GM21360 (cell line): ENCODE measurements around the gene SETDB1.
"Not testable (repeated sequence)": the region's sequence is repeated elsewhere in the genome, so short reads cannot be mapped to it uniquely, and the experiment has no call there.

Experiments used
- ATAC-seq: cut with Tn5 transposase; IDR thresholded peaks from one replicate; pipeline ENCODE4 v1.9.1; 2021; ENCODE audit warnings: mild to moderate bottlenecking, moderate library complexity; ENCODE audit not compliant: unreplicated experiment

The SETDB1 gene

GRCh38 chr1:150928286-150928685 is 2.1 kb downstream of the SETDB1 start:
- ATAC-seq: no peak

GRCh38 chr1:150928775-150929174 is 2.6 kb downstream of the SETDB1 start:
- not testable (repeated sequence) for ATAC-seq

- no peak for ATAC-seq
Observed at GRCh38 chr1:150931773-150932172, 5.6 kb downstream of the SETDB1 start.

- ATAC-seq: no peak
Observed at GRCh38 chr1:150944856-150945255, 18.7 kb downstream of the SETDB1 start.

GRCh38 chr1:150954708-150955107 is 28.5 kb downstream of the SETDB1 start:
- ATAC-seq: no peak

- ATAC-seq: no peak
Observed at GRCh38 chr1:150955280-150955679, 29.1 kb downstream of the SETDB1 start.

- ATAC-seq: no peak
Observed at GRCh38 chr1:150957666-150958065, 31.5 kb downstream of the SETDB1 start.

GRCh38 chr1:150960646-150961045 is 34.5 kb downstream of the SETDB1 start:
- no peak for ATAC-seq

GRCh38 chr1:150961756-150962155 is 35.6 kb downstream of the SETDB1 start:
- no peak for ATAC-seq

GRCh38 chr1:150963321-150964163 is 37.4 kb downstream of the SETDB1 start:
- ATAC-seq: no peak

- ATAC-seq: no peak
Observed at GRCh38 chr1:150964164-150964489, 38.0 kb downstream of the SETDB1 start.

- no peak for ATAC-seq
Observed at GRCh38 chr1:150965605-150966004, 39.4 kb downstream of the SETDB1 start.

- no peak for ATAC-seq
Observed at GRCh38 chr1:150966011-150966410, 39.8 kb downstream of the SETDB1 start.

GRCh38 chr1:150967936-150968335 is 41.8 kb downstream of the SETDB1 start:
- no peak for ATAC-seq

GRCh38 chr1:150968491-150968890 is 42.3 kb downstream of the SETDB1 start:
- no peak for ATAC-seq

GRCh38 chr1:150969626-150970025 is 43.5 kb downstream of the SETDB1 start:
- ATAC-seq: no peak

- no peak for ATAC-seq
Observed at GRCh38 chr1:150970808-150971582, 44.8 kb downstream of the SETDB1 start.

GRCh38 chr1:150971583-150972416 is 45.6 kb downstream of the SETDB1 start:
- ATAC-seq: no peak

- ATAC-seq: no peak
Observed at GRCh38 chr1:150972417-150972940, 46.3 kb downstream of the SETDB1 start.

GRCh38 chr1:150973258-150973835 is 47.2 kb downstream of the SETDB1 start:
- ATAC-seq: no peak
